Thymus (tissue), 2 donors: ENCODE results near the gene AKR7A2. TPM values are rescaled to one million over a fixed set of nuclear protein-coding genes. Genes with fewer than 3 reads are reported as not detected.

Experiments
- polyA plus RNA-seq: library from polyadenylated mRNA; stranded (reverse); fragments of 200-250 nt; gene quantifications from one replicate; pipeline ENCODE4 v1.2.3, GENCODE V29; 2013
- total RNA-seq: library from RNA; stranded (reverse); fragments of 120-200 nt; gene quantifications from one replicate; pipeline ENCODE4 v1.2.4, GENCODE V29; 2013
- donor health status: healthy.

The AKR7A2 gene
- total and polyA plus RNA-seq, 2 donors = 24.8 to 54.3 TPM

Other genes with a start within 250 kb of the AKR7A2 start
- gene UBR4, start 101.9 kb downstream of the AKR7A2 start, total RNA-seq = 38.3 TPM
- gene UBR4, start 101.9 kb downstream of the AKR7A2 start, polyA plus RNA-seq = 165 TPM
- gene EMC1, start 60.6 kb downstream of the AKR7A2 start, total RNA-seq = 15.0 TPM
- 11.2 TPM for gene EMC1, start 60.6 kb downstream of the AKR7A2 start, polyA plus RNA-seq
- 28.4 TPM for gene MRTO4, start 60.3 kb downstream of the AKR7A2 start, total RNA-seq
- gene MRTO4, start 60.3 kb downstream of the AKR7A2 start, polyA plus RNA-seq = 35.5 TPM
- 0.57 TPM for gene AKR7A3, start 23.4 kb downstream of the AKR7A2 start, total RNA-seq
- 2.1 TPM for gene AKR7A3, start 23.4 kb downstream of the AKR7A2 start, polyA plus RNA-seq
- gene SLC66A1, start 182 bp upstream of the AKR7A2 start, total RNA-seq = 5.8 TPM
- gene SLC66A1, start 182 bp upstream of the AKR7A2 start, polyA plus RNA-seq = 10.8 TPM
- 136 TPM for gene CAPZB, start 173.4 kb upstream of the AKR7A2 start, total RNA-seq
- gene CAPZB, start 173.4 kb upstream of the AKR7A2 start, polyA plus RNA-seq = 255 TPM